CD14-positive monocyte (primary cell): ENCODE measurements around the gene TCF4. TPM values are rescaled to one million over a fixed set of nuclear protein-coding genes. Genes with fewer than 3 reads are reported as not detected.

Experiments used
- DNase-seq, 3 donors: peaks; one replicate each; pipeline ENCODE4 v3.0.0-alpha.2; 2011 to 2022
- H2AFZ ChIP-seq: 2 replicates; pipeline ENCODE4 v1.6.0; 2012; ENCODE audit warnings: mild to moderate bottlenecking, low read depth, low read length, inconsistent platforms; ENCODE audit not compliant: insufficient read depth, poor library complexity, severe bottlenecking
- H3K27ac ChIP-seq, 2 donors: 1 replicate in 1 of 2; 2 replicates in 1 of 2; pipeline ENCODE4 v1.5.1; 2012 to 2013; ENCODE audit warnings: low read length in 2 of 2, control low read depth in 1 of 2, inconsistent platforms in 1 of 2, low read depth in 1 of 2, mild to moderate bottlenecking in 1 of 2
- H3K27me3 ChIP-seq, 2 donors: one replicate each; pipeline versions ENCODE4 v1.6.0 to v1.6.1; 2011 to 2013; ENCODE audit warnings: low read length in 2 of 2; ENCODE audit not compliant: control insufficient read depth in 2 of 2, insufficient read depth in 2 of 2
- H3K36me3 ChIP-seq, 2 donors: replicated peaks in 1 of 2; 1 replicate in 1 of 2; 2 replicates in 1 of 2; pipeline versions ENCODE4 v1.5.1 to v1.6.1; 2012 to 2013; ENCODE audit warnings: low read length in 2 of 2, control low read depth in 1 of 2, inconsistent platforms in 1 of 2, mild to moderate bottlenecking in 1 of 2; ENCODE audit not compliant: insufficient read depth in 2 of 2, control insufficient read depth in 1 of 2
- H3K4me1 ChIP-seq, 2 donors: 1 replicate in 1 of 2; 2 replicates in 1 of 2; pipeline versions ENCODE4 v1.5.1 to v1.6.1; 2012 to 2013; ENCODE audit warnings: low read length in 2 of 2, control low read depth in 1 of 2, inconsistent platforms in 1 of 2, mild to moderate bottlenecking in 1 of 2, moderate library complexity in 1 of 2; ENCODE audit not compliant: insufficient read depth in 2 of 2, control insufficient read depth in 1 of 2
- H3K4me2 ChIP-seq: replicated peaks from 2 replicates; pipeline ENCODE3; 2012; ENCODE audit warnings: low read length, moderate library complexity, mild to moderate bottlenecking; ENCODE audit not compliant: poor library complexity, severe bottlenecking; ENCODE audit errors: extremely low read depth
- H3K4me3 ChIP-seq, 3 experiments: fragments of 200-600 bp in 1 of 3; sonication (generic) in 1 of 3; replicated peaks in 1 of 3; 1 replicate in 2 of 3; 2 replicates in 1 of 3; pipeline ENCODE4 v1.5.1; 2011 to 2013; ENCODE audit warnings: low read length in 3 of 3, mild to moderate bottlenecking in 3 of 3, control low read depth in 2 of 3, low read depth in 2 of 3, inconsistent platforms in 1 of 3, moderate library complexity in 1 of 3
- H3K79me2 ChIP-seq: 2 replicates; pipeline ENCODE4 v1.6.0; 2012; ENCODE audit warnings: mild to moderate bottlenecking, control low read depth, inconsistent platforms, low read length, moderate library complexity; ENCODE audit not compliant: insufficient read depth
- H3K9ac ChIP-seq: 2 replicates; pipeline ENCODE4 v1.6.0; 2017; ENCODE audit warnings: low read length, mild to moderate bottlenecking; ENCODE audit not compliant: insufficient read depth, poor library complexity, severe bottlenecking
- H3K9me3 ChIP-seq, 2 donors: replicated peaks in 1 of 2; 1 replicate in 1 of 2; 2 replicates in 1 of 2; pipeline versions ENCODE4 v1.5.1 to v1.6.1; 2012 to 2013; ENCODE audit warnings: low read length in 2 of 2, control low read depth in 1 of 2; ENCODE audit not compliant: control insufficient read depth in 1 of 2, insufficient read depth in 1 of 2
- H4K20me1 ChIP-seq: 2 replicates; pipeline ENCODE4 v1.6.0; 2012; ENCODE audit warnings: mild to moderate bottlenecking, low read length, control low read depth, moderate library complexity; ENCODE audit not compliant: insufficient read depth
- H3K27ac Mint-ChIP-seq, 7 donors: one replicate each; pipeline ENCODE4 v1.8.0; 2020; ENCODE audit warnings: mild to moderate bottlenecking in 7 of 7, mixed read lengths in 7 of 7, moderate library complexity in 6 of 7, inconsistent platforms in 2 of 7
- H3K27me3 Mint-ChIP-seq, 3 donors: one replicate each; pipeline ENCODE4 v1.8.0; 2021 to 2022; ENCODE audit warnings: low read depth in 3 of 3, mild to moderate bottlenecking in 3 of 3, mixed read lengths in 3 of 3, moderate library complexity in 3 of 3, inconsistent platforms in 1 of 3
- H3K36me3 Mint-ChIP-seq, 2 donors: one replicate each; pipeline ENCODE4 v1.8.0; 2020; ENCODE audit warnings: mixed read lengths in 2 of 2, inconsistent platforms in 1 of 2, mild to moderate bottlenecking in 1 of 2
- H3K4me1 Mint-ChIP-seq: one replicate; pipeline ENCODE4 v1.8.0; 2020; ENCODE audit warnings: mild to moderate bottlenecking, mixed read lengths
- H3K4me3 Mint-ChIP-seq, 2 donors: one replicate each; pipeline ENCODE4 v1.8.0; 2020; ENCODE audit warnings: mild to moderate bottlenecking in 2 of 2, mixed read lengths in 2 of 2, moderate library complexity in 1 of 2
- H3K9me3 Mint-ChIP-seq, 7 donors: one replicate each; pipeline ENCODE4 v1.8.0; 2020 to 2022; ENCODE audit warnings: mixed read lengths in 7 of 7, mild to moderate bottlenecking in 6 of 7, moderate library complexity in 6 of 7, inconsistent platforms in 2 of 7
- WGBS: methylation state at CpG from one replicate; pipeline ENCODE4 v1.1.5; 2013; ENCODE audit warnings: missing lambda C conversion rate; ENCODE audit not compliant: insufficient coverage; 5-methylcytosine and 5-hydroxymethylcytosine counted together
- intact Hi-C, 2 donors: fragments of 100-400 bp; cut with micrococcal nuclease; formaldehyde crosslinking; loops; one replicate each; pipeline versions ENCODE4 v1.15.0 to v1.15.1; 2023
- polyA plus RNA-seq, 3 donors: library from polyadenylated mRNA; depleted of rRNA in 1 of 3; unstranded in 2 of 3; stranded (reverse) in 1 of 3; fragments of 300-500 nt in 2 of 3; fragments of >200 nt in 1 of 3; fragmentation: Illumina TruSeq in 2 of 3; gene quantifications; 1 replicate in 2 of 3; 2 replicates in 1 of 3; pipeline ENCODE4 v1.2.3, GENCODE V29; 2012 to 2021
- TF ChIP-seq, protein P1 (sequence below): fragments of 200-600 bp; IDR thresholded peaks from one replicate; pipeline ENCODE4 v1.8.0; 2022; ENCODE audit warnings: antibody characterized with exemption, mild to moderate bottlenecking

Gene TCF4
- polyA plus RNA-seq, 3 donors: 5.9 to 12.9 (median 10.7) TPM

DNA sequence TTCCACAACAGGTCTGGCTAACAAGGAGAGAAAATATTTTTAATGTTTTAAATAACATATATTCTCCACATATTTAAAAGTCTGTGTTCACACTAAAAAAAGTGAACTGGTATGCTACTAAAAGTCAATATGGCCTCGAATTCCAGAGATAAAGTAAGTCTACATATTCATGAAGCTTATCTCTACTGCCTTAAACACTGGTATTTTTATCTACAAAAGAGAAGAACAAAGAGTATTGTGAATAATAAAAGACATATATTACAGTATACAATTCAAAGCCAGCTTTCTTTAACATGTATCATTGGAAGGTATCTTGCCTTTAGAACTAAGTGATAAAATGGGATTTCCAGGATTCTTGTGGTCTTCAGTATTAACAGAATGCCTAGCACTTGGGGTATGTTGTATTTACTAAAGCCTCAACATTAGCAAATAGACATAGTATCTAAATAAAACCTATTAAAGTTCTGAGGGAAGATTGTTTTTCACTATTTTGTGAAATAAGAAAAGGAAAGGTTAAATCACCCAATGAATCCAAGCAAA lies 325.9 kb downstream of the TCF4 start:
- Mint-ChIP-seq H3K27ac (no peak overlapping the region), H3K36me3 (peaks cover 0 to 4% of the 10 kb centered on the region in 2 donors), H3K4me1 (peaks cover 9% of the 10 kb centered on the region), H3K9me3 (no peaks in the 10 kb centered on the region), H3K4me3 (no peak overlapping the region), H3K27me3 (no peaks in the 10 kb centered on the region)
- no peak overlapping the region for H3K27ac ChIP-seq
- H3K9ac ChIP-seq: no peak overlapping the region
- WGBS: no CpG with 5 or more reads among the region's 1 CpG
- H3K4me3 ChIP-seq: no peak overlapping the region
- TF ChIP-seq, protein P1, sequence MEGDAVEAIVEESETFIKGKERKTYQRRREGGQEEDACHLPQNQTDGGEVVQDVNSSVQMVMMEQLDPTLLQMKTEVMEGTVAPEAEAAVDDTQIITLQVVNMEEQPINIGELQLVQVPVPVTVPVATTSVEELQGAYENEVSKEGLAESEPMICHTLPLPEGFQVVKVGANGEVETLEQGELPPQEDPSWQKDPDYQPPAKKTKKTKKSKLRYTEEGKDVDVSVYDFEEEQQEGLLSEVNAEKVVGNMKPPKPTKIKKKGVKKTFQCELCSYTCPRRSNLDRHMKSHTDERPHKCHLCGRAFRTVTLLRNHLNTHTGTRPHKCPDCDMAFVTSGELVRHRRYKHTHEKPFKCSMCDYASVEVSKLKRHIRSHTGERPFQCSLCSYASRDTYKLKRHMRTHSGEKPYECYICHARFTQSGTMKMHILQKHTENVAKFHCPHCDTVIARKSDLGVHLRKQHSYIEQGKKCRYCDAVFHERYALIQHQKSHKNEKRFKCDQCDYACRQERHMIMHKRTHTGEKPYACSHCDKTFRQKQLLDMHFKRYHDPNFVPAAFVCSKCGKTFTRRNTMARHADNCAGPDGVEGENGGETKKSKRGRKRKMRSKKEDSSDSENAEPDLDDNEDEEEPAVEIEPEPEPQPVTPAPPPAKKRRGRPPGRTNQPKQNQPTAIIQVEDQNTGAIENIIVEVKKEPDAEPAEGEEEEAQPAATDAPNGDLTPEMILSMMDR: no peak
- H3K36me3 ChIP-seq: no peaks in the 10 kb centered on the region
- H3K27me3 ChIP-seq: no peaks in the 10 kb centered on the region
- no peaks in the 10 kb centered on the region for H3K9me3 ChIP-seq
- no peaks in the 10 kb centered on the region for H4K20me1 ChIP-seq
- no peak overlapping the region for H3K4me2 ChIP-seq
- DNase-seq: no peak
- no peaks in the 10 kb centered on the region for H3K79me2 ChIP-seq
- no peak overlapping the region for H2AFZ ChIP-seq
- peaks cover 6 to 16% of the 10 kb centered on the region in 2 donors for H3K4me1 ChIP-seq
- intact Hi-C loops: no loop called here

DNA sequence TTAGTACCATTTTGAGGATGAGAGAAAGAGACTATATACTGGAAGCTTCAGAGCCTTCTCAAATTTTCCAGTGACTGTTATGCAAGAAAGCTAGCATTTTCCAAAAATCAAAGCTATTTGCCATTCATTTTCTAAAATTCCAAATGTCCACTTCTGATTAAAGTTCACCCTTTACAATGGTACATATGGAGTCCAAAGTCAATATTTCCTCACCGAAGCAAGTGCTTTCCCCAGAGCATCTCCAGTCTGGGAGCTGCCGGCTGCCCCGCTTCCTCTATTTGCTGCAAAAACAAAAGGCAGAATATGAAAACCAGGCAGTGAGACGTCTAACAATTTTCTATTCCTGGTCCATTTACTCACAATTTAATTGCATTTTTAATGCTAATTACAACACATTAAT lies 326.7 kb downstream of the TCF4 start:
- Histone ChIP-seq H3K27ac (no peak overlapping the region), H3K4me3 (no peak overlapping the region), H3K36me3 (no peaks in the 10 kb centered on the region), H3K4me1 (peaks cover 2 to 8% of the 10 kb centered on the region in 2 donors), H3K9ac (no peak overlapping the region), H3K27me3 (no peaks in the 10 kb centered on the region), H3K4me2 (no peak overlapping the region), H2AFZ (no peak overlapping the region), H3K9me3 (no peaks in the 10 kb centered on the region), H3K79me2 (no peaks in the 10 kb centered on the region), H4K20me1 (no peaks in the 10 kb centered on the region)
- WGBS: 93% methylated on average over 4 of the region's 4 CpGs
- no peak for DNase-seq
- Mint-ChIP-seq H3K9me3 (no peaks in the 10 kb centered on the region), H3K27me3 (no peaks in the 10 kb centered on the region), H3K4me3 (no peak overlapping the region), H3K4me1 (peaks cover 4% of the 10 kb centered on the region), H3K36me3 (peaks cover 0 to 9% of the 10 kb centered on the region in 2 donors), H3K27ac (no peak overlapping the region)
- intact Hi-C loops: no loop called here
- TF ChIP-seq, protein P1: no peak
